HG02938 (cell line): ENCODE results near the gene RNF223.
"Not testable (repeated sequence)": the region's sequence is repeated elsewhere in the genome, so short reads cannot be mapped to it uniquely, and the experiment has no call there.

Experiments
- ATAC-seq: cut with Tn5 transposase; IDR thresholded peaks from one replicate; pipeline ENCODE4 v1.9.1; 2021; ENCODE audit warnings: mild to moderate bottlenecking, moderate library complexity; ENCODE audit not compliant: unreplicated experiment

Gene RNF223

DNA sequence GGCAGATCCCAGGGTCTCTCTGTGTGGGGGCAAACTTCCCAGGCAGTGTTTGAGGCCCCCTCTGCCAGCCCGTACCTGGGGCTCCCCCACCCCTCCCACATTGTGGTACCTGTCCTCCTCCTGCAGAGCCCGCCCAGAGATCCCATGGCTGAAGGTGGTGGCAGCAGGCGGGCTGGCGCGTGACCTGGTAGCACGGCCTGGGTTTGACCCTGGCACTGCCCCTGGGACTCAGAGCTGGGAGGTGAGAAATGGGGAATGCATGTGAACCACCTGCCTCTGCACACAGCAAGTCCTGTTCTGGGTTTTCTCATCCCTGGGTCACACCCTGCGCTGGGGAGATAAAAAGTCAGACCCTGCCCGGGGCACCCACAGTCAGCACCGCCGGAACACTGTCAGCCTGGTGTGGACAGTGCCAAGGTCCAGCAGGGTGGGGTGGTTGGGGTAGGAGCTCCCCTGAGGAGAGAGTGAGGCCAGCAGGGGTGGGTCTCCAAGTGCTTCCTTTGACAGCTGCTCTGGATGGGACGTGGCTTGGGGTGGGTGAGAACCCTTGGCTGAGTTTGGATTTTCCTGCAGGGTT is 42.4 kb downstream of the RNF223 start:
- ATAC-seq: no peak

- ATAC-seq: not testable (repeated sequence)
These were observed 43.0 kb downstream of the RNF223 start for GRCh38 chr1:1030867-1031658.

- ATAC-seq: no peak
These were observed 46.3 kb downstream of the RNF223 start for GRCh38 chr1:1027791-1028190.

GRCh38 chr1:1026599-1027413 is 47.3 kb downstream of the RNF223 start:
- ATAC-seq: no peak

GRCh38 chr1:1025730-1026129 is 48.4 kb downstream of the RNF223 start:
- ATAC-seq: no peak

DNA sequence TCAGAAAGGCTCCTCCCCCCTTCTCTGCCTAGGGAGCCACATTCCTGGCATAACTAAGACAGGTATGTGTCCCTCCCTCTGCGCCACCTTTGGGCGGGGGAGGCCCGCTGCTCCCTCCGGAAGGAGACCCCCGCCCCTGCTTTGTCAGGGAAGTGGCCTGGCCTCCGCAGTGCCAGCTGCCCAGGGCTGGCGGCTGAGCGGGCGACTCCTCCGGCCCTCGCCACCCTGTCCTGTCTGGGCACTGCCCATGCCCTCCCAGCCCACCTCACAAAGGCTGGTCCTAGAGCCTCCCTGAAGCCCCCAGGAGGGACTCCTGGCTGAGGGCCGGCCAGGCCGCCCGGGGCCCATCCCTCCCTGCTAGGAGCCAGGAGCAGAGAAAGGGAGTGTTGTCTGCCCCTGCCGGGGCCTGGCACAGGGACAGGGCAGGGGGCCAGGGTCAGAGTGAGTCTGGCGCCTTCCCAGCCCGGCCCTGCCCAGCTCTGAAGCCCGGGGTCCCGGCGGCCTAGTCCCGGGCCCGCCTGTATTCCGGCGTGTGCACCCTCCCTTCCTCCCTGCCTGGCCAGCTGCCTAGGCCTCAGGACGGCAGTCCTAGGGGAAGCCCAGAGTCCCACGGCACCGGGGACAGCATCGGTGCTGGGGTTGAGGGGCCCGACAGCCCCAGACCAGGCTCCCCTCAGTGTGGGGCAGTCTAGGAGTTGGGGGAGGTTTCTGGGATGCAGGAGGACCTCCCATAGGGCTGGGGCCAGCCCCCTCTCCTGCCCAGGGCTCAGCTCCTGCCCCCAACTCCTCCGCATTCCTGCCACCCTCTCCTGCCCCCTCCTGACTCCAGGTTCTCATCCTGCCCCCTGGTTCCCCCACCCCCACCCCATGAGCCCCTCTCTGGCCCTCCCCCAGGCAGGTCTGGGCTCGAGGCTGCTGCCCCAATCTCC is 49.1 kb downstream of the RNF223 start:
- ATAC-seq: no peak

GRCh38 chr1:1024149-1024770 is 49.8 kb downstream of the RNF223 start:
- no peak for ATAC-seq

GRCh38 chr1:1023700-1024099 is 50.4 kb downstream of the RNF223 start:
- no peak for ATAC-seq

DNA sequence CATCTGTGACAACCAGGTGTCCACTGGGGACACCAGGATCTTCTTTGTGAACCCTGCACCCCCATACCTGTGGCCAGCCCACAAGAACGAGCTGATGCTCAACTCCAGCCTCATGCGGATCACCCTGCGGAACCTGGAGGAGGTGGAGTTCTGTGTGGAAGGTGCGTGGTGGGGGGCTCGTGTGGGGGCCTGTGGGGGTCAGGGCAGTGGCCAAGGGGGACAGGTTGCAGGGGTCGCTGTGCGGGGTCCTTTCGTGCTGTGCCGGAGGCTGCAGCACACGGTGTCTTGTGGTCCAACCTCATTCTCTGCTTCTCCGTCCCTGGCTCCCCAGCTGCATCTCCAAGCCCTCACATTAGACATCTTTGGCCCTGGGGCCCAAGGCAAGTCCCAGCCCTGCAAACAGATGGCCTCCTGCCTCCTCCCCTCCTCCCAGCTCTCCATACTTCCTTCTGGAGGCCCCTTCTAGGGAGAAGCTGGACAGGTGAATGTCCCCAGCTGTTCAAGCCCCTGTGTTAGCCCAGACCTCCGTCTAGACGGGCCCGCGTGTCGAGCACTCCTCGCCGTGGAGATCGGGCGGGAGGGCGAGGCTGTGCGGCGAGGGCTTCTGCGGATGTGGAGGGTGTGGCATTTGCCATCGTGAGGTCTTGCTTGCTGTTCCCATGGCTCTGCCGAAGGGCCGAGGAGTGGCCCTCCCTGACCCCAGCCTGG is 51.6 kb downstream of the RNF223 start:
- ATAC-seq: no peak

DNA sequence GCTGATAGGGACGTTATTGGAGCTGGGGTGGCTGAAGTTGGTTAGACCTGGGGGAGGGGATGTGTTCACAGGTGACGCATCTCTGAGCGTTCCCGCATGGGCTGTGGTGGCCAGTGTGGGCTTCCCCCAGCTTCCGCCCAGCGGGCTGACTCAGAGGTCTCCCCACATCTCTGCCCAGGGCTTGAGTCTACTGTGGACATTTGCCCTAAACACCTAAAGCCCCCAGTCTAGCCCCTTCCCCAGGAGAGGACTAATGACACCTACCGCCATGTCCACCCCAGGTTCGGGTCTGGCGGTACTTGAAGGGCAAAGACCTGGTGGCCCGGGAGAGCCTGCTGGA is 52.2 kb downstream of the RNF223 start:
- no peak for ATAC-seq

DNA sequence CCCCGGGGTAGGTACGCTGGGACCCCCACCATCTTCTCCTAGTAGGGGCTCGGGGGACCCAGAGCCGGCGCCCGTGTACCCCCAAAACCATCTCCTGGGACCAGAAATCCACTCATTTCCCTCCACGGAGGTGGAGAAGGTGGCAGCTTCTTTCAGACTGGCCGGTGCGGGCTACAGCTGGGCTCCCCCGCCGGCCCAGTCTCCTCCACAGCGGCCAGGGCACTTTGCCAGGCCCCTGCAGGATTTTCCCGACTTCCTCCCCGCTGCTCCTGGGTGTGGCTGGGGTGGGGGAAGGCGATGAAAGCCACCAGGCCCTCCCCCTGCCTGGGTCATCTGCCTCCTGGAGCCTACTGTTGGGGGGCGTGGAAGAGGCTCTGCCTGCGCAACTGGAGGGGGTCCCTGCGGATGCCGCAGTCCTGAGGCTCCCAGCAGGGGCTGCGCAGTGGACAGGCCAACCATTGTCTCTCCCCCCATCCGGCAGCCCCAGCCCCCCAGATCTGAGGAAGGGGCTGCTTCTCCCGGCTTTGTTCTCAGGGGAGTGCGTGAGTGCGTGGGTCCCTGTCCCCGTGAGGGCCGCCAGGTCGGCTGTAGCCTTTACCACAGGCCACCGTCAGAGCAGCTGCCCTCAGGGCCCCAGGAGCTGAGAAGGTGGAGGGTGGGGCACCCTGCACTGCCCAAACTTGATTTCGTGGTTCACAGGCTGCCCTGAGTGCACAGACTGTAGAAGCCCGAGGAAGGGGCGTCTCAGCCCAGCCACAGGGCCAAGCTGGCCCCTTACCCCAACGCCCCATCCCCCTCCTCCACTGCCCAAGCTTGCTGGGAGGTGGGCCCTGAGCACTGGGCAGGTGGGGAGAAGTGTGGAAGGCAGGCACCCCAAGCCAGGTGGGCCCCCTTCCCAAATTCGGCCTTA is 52.8 kb downstream of the RNF223 start:
- no peak for ATAC-seq
